NCI-H2196 (cell line): ENCODE measurements around the gene NPC2.
A peak's percentile ranks its signal among the peaks of the same experiment; 100 is the strongest.

ENCODE experiments used
- DNase-seq: peaks from one replicate; lab custom pipeline; 2025; ENCODE audit not compliant: unreplicated experiment; lab: John Stamatoyannopoulos, UW

The NPC2 gene

DNA sequence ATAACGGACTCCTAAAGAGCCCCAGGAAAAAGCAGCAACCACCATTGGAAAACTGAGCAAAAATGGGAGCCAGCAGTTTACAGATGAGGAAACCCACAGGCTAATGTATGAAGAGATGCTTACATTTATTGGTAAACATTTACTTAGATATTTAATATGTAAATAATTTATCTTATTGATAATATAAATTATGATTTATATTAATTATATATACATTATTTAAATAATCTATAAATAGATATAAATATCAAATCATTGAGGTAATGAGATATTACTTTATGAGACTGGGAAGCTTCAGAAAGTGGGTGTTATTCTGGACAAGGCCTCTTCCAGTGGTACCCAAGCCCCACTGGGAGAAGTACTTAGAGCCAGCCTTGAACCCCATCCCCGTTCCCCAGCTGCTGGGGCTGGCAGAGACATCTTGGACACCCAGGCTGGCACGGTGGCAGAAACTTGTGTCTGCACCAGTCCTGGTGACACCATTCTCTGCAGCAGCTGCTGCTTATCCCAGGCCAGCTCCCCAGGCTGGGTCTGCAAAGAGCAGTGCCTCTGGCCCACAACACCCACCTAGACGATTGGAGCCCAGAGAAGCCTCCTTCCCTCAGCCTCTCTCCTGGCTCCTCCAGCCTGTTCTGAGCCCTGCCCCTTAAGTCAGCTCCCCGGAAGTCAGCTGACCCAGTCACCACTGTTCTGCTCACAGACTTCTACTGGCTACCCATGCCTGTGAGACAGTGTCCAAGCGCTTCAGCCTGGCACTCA is 26.4 kb upstream of the NPC2 start:
- no peak for DNase-seq

- no peak for DNase-seq
Observed at GRCh38 chr14:74518221-74518620, 25.1 kb upstream of the NPC2 start.

DNA sequence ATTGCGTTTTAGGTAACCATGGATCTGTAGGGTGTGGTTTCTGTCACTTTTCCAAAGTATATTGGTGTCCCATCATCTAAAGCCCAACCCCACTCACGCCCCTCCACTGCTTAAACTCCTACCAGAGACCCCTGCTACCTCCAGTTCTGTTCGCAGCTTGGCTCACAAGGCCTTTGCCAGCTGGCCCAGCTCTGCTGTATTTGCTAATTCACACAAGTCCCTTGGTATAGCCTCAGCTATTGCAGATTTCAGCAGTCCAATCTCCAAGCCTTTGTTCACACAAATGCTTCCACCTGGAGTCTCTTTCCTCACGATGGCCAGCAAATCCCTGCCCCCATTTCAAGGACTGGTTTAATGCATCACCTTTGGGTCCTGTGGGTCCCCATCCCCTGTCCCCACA is 24.6 kb upstream of the NPC2 start:
- DNase-seq, result no peak

DNA sequence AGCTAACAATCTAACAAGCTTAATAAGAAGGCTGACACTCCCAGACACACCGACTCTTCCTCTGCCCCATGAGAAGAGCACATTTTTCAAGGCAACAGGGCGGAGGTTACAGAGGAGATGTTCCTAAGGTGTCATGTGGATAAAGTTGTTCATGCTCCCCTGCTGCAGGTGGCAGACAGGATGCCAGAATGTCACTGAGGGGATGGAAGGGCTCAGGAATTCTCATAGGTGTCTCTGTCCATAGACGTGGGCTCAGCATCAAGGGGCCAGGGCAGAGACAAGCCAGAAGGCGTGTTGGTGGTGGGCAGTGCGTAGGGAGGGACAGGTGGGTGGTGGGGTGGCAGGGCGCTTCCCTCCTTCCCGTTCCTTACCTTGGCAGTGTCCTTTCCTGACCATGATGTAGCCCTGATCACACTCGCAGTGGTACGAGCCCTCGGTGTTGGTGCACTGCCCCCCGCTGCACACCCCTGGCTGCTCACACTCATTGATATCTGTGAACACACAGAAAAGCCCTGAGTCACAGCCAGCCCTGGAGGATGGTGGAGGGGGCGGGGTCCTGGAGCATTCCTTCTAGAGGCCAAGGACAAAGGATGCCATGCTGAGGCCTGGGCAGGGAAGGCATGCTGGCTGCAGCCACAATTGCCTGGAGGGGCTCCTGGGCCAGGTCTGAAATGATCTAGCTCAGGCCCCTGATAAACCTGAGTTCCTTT is 23.5 kb upstream of the NPC2 start:
- DNase-seq, result no peak

DNA sequence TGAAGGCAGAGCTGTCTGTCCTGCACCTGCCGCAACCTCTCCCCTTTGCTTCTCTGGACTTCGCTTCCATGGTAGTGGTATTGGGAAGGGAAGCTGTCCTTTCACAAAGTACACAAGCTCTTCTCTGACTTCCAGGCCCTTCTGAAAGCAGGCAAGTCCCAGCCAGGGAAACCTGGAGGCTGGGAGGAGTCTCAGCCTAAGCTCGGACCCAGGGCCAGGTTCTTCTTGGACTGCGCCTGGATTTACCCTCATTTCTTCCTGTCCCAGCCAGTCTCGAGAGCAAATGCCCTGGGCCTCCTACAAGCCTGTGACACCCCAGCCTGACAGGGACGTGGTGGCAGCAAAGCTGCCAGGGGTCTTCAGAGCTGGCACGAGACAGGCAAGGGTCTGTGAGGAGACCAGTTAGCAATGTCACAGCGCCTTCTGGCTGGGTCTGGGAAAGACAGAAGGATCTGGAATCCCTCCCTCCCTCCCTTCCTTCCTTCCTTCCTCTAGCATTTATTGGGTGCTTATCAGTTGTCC is 22.8 kb upstream of the NPC2 start:
- DNase-seq, result no peak

DNA sequence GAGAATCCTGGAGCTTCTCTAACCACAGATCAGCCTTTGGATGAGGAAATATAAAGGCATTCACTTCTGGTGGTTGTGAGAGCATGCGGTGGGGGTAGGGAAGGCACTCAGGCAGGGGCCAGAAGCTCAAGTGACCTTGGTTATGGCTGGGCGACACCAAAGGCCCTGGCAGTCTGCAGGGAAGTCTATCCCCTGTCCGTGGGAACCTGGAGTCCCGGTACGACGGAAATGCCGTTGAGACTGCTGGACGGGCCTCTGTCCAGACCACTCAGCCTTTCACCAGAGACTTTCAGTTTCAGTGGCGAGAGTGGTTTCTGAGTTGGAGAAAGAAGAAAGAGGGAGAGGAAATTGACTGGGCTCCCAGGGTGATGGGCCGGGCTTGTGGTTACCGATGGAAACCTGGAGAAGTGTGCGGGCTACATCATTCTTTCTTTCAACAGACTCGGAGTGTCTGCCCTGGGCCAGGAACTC is 21.4 kb upstream of the NPC2 start:
- DNase-seq, result peak; percentile 41

- no peak for DNase-seq
Observed at GRCh38 chr14:74511966-74512830, 19.1 kb upstream of the NPC2 start.

DNA sequence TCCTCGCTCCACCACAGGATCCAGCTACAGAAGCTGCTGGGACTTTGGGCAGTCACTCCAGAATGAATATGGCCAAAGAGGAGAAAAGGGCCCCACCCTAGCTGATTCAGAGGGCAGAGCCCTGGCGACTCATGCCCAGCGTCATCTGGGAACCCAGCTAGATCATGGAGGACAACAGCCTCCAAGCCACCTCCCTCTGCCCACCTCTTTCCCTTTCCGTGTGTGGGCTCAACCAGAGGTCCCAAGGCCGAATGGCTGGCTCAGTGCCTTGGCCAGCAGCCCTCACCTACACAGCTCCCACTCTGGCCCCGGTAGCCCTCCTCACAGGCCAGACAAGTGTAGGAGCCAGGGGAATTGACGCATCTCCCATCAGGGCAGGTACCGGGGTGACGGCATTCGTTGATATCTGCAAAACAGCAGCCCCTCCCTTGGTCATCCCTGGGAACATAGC is 17.9 kb upstream of the NPC2 start:
- DNase-seq, result no peak

GRCh38 chr14:74510223-74510931 is 17.3 kb upstream of the NPC2 start:
- DNase-seq, result no peak

- no peak for DNase-seq
Observed at GRCh38 chr14:74509587-74510222, 16.6 kb upstream of the NPC2 start.

- no peak for DNase-seq
Observed at GRCh38 chr14:74508844-74509428, 15.8 kb upstream of the NPC2 start.

GRCh38 chr14:74508292-74508731 is 15.2 kb upstream of the NPC2 start:
- DNase-seq, result no peak

- DNase-seq, result no peak
Observed at GRCh38 chr14:74507840-74508239, 14.7 kb upstream of the NPC2 start.

DNA sequence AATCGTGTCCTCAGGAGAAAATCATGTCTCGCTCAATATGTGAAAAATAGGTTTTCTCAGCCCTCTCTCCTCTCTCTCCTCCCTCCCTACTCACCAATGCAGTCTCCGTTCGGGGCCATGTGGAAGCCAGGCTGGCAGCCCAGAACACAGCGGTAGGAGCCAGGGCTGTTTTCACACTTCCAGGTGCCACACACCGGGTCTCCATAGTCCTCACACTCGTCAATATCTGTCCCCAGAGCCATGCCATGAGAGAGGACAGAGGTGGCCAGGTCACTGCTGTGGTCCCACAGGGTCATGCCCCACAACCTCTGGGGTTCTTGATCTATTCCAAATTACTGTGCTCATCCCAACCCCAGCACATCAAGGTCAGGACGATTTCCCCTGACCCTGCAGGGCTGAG is 14.0 kb upstream of the NPC2 start:
- no peak for DNase-seq

GRCh38 chr14:74506411-74506851 is 13.3 kb upstream of the NPC2 start:
- no peak for DNase-seq

DNA sequence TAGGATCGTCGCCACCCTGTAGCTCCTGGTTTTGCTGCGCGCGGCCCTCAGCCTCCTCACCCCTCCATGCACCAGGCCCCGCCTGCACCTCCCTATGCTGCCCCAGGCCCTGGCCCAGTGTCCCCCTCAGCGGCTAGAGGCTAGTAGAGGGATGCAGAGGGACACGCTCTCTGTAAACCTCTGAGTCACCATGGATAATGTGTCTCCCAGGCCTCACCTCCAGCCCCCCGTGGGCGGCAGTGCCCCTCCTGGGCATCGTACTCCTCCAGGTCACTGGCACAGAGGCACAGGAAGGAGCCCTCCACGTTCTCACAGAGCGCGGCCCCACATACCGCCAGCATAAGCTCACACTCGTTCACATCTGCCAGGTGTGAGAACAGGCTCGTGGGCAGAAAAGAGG is 12.7 kb upstream of the NPC2 start:
- DNase-seq, result no peak

DNA sequence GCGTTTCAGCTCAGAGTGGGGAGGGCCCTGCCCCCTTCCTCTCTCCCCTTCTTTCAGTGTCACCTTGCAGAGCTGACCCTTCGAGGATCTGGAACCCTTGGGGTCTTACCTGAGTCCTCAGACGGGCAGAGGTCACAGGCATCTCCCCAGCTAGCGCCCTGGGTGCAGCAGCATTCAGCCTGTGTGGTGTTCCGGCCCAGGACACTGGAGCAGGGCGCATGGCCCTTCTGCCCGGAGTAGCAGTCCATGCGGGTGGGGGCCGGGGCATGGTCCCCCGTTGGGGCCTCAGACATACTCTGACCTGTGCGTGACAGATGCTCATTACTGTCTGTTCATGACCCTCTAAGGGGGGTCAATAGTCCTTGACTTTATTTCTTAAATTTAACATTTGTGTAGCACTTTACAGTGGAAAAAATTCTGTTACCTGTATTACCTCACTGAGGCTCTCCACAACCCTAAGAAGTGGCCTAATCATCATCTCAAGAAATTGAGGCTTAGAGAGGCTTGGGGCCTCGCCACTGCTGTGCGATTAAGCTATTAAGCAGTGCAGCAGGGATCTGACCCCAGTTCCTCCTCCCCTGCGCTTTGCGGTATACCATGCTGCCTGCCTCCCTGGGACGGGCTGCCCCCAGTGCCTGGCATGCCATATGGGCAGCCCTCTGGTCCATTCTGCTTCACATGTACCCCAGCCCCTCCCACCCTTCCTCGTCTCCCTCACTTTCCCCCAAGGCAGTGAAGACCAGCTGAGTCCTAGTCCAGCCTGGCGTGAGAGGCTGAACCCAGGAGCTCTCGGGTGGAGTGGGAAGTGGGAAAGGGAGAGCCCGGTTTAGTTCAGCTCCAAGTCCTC is 12.0 kb upstream of the NPC2 start:
- DNase-seq, result no peak

GRCh38 chr14:74504412-74504811 is 11.3 kb upstream of the NPC2 start:
- no peak for DNase-seq

- DNase-seq, result no peak
Observed at GRCh38 chr14:74503938-74504335, 10.8 kb upstream of the NPC2 start.
